Natural killer cell (primary cell): ENCODE measurements around the gene CCDC134. TPM values are rescaled to one million over a fixed set of nuclear protein-coding genes. Genes with fewer than 3 reads are reported as not detected.

Experiments used
- ATAC-seq, 3 donors: fragments of 150-1000 bp in 2 of 3; fragments of 200-7000 bp in 1 of 3; cut with Tn5 transposase; 1 replicate in 1 of 3; 2 replicates in 2 of 3; pipeline ENCODE4 v1.10.0; 2021; ENCODE audit warnings: mild to moderate bottlenecking in 2 of 3, moderate library complexity in 2 of 3
- DNase-seq, 2 donors: peaks; one replicate each; pipeline versions ENCODE4 v3.0.0 to v3.0.0-alpha.2; 2013 to 2021; ENCODE audit warnings: mixed read lengths in 1 of 2
- H3K27ac ChIP-seq: one replicate; pipeline ENCODE4 v1.5.1; 2013; ENCODE audit warnings: mild to moderate bottlenecking, low read length
- H3K27me3 ChIP-seq: one replicate; pipeline ENCODE4 v1.6.1; 2013; ENCODE audit warnings: low read length; ENCODE audit not compliant: control insufficient read depth, insufficient read depth
- H3K36me3 ChIP-seq: one replicate; pipeline ENCODE4 v1.6.1; 2013; ENCODE audit warnings: low read length; ENCODE audit not compliant: control insufficient read depth, insufficient read depth
- H3K4me1 ChIP-seq: one replicate; pipeline ENCODE4 v1.6.1; 2013; ENCODE audit warnings: low read length; ENCODE audit not compliant: control insufficient read depth, insufficient read depth
- H3K4me3 ChIP-seq: one replicate; pipeline ENCODE4 v1.5.1; 2013; ENCODE audit warnings: low read length
- H3K9me3 ChIP-seq: one replicate; pipeline ENCODE4 v1.6.1; 2013; ENCODE audit warnings: low read length; ENCODE audit not compliant: control insufficient read depth, insufficient read depth
- H3K27ac Mint-ChIP-seq, 2 donors: one replicate each; pipeline ENCODE4 v1.8.0; 2022; ENCODE audit warnings: mild to moderate bottlenecking in 2 of 2, mixed read lengths in 2 of 2, moderate library complexity in 1 of 2
- H3K27me3 Mint-ChIP-seq, 2 donors: one replicate each; pipeline ENCODE4 v1.8.0; 2022; ENCODE audit warnings: low read depth in 2 of 2, mixed read lengths in 2 of 2
- H3K36me3 Mint-ChIP-seq: one replicate; pipeline ENCODE4 v1.8.0; 2022; ENCODE audit warnings: mixed read lengths
- H3K4me1 Mint-ChIP-seq, 2 donors: one replicate each; pipeline ENCODE4 v1.8.0; 2022; ENCODE audit warnings: mixed read lengths in 2 of 2
- H3K4me3 Mint-ChIP-seq: one replicate; pipeline ENCODE4 v1.8.0; 2022; ENCODE audit warnings: mild to moderate bottlenecking, moderate library complexity, mixed read lengths
- H3K9me3 Mint-ChIP-seq, 2 donors: one replicate each; pipeline ENCODE4 v1.8.0; 2022; ENCODE audit warnings: mixed read lengths in 2 of 2
- CTCF ChIP-seq: fragments of 200-600 bp; IDR thresholded peaks from one replicate; pipeline ENCODE4 v1.8.0; 2022; ENCODE audit warnings: antibody characterized with exemption
- WGBS: methylation state at CpG from one replicate; pipeline ENCODE4 v1.1.7; 2013; ENCODE audit warnings: missing lambda C conversion rate; ENCODE audit not compliant: insufficient coverage; 5-methylcytosine and 5-hydroxymethylcytosine counted together
- intact Hi-C: fragments of 100-400 bp; cut with micrococcal nuclease; formaldehyde crosslinking; loops from one replicate; pipeline ENCODE4 v1.14.2; 2022
- total RNA-seq, 4 donors: library from RNA; stranded (reverse); fragments of 120-200 nt in 1 of 4; gene quantifications; one replicate each; pipeline versions ENCODE4 v1.2.3 to v1.2.4, GENCODE V29; 2013 to 2022

The CCDC134 gene
- total RNA-seq, 3 donors from 2014 or later (not counting 1 experiment from before 2014, with no cell fraction given), result 16.4 to 22.1 (median 16.7) TPM

GRCh38 chr22:41757502-41757901, 43.0 kb upstream of the CCDC134 start:
- no peaks in the 10 kb centered on the region for H3K36me3 ChIP-seq
- no peak overlapping the region for H3K4me3 Mint-ChIP-seq
- no peaks in the 10 kb centered on the region for H3K9me3 Mint-ChIP-seq
- TF ChIP-seq CTCF, result no peak
- no peaks in the 10 kb centered on the region for H3K4me1 ChIP-seq
- H3K27ac Mint-ChIP-seq, result no peak overlapping the region
- H3K4me3 ChIP-seq, result no peak overlapping the region
- H3K36me3 Mint-ChIP-seq, result no peaks in the 10 kb centered on the region
- peaks cover 0 to 2% of the 10 kb centered on the region in 2 donors for H3K27me3 Mint-ChIP-seq
- no peak overlapping the region for H3K27ac ChIP-seq
- ATAC-seq (no peak), DNase-seq (no peak)
- H3K9me3 ChIP-seq, result no peaks in the 10 kb centered on the region
- no peaks in the 10 kb centered on the region for H3K27me3 ChIP-seq
- WGBS, result 100% methylated on average over 5 of the region's 5 CpGs
- no peaks in the 10 kb centered on the region for H3K4me1 Mint-ChIP-seq
- intact Hi-C loops, result no loop called here

- ATAC-seq, result no peak
- H3K27ac Mint-ChIP-seq, result no peak overlapping the region
- H3K36me3 ChIP-seq, result no peaks in the 10 kb centered on the region
Observed at GRCh38 chr22:41758231-41758630, 42.2 kb upstream of the CCDC134 start.

GRCh38 chr22:41762980-41763779, 37.3 kb upstream of the CCDC134 start:
- WGBS, result 81% methylated on average over 14 of the region's 14 CpGs
- ATAC-seq (peak in 2 of 3 donors; percentile 49 to 50), DNase-seq (peak; percentile 20 to 54)
- Mint-ChIP-seq H3K36me3 (no peaks in the 10 kb centered on the region), H3K9me3 (no peaks in the 10 kb centered on the region), H3K27me3 (no peaks in the 10 kb centered on the region), H3K27ac (no peak overlapping the region), H3K4me1 (no peaks in the 10 kb centered on the region), H3K4me3 (no peak overlapping the region)
- Histone ChIP-seq H3K27me3 (no peaks in the 10 kb centered on the region), H3K36me3 (no peaks in the 10 kb centered on the region), H3K27ac (no peak overlapping the region), H3K4me3 (no peak overlapping the region), H3K4me1 (no peaks in the 10 kb centered on the region), H3K9me3 (no peaks in the 10 kb centered on the region)
- intact Hi-C loops, result no loop called here
- peak; percentile 28 for TF ChIP-seq CTCF

More at GRCh38 chr22:41758231-41758630, 42.2 kb upstream of the CCDC134 start:
- Histone ChIP-seq H3K9me3 (no peaks in the 10 kb centered on the region), H3K4me1 (no peaks in the 10 kb centered on the region), H3K27me3 (no peaks in the 10 kb centered on the region), H3K4me3 (no peak overlapping the region), H3K27ac (no peak overlapping the region)
- intact Hi-C loops, result no loop called here
- H3K4me3 Mint-ChIP-seq, result no peak overlapping the region
- H3K9me3 Mint-ChIP-seq, result no peaks in the 10 kb centered on the region
- H3K36me3 Mint-ChIP-seq, result no peaks in the 10 kb centered on the region
- WGBS, result 57% methylated on average over 2 of the region's 2 CpGs
- no peak for TF ChIP-seq CTCF
- no peaks in the 10 kb centered on the region for H3K4me1 Mint-ChIP-seq
- peaks cover 0 to 2% of the 10 kb centered on the region in 2 donors for H3K27me3 Mint-ChIP-seq
- DNase-seq, result no peak
